B cell (primary cell): ENCODE data around the gene NMUR1. TPM values are rescaled to one million over a fixed set of nuclear protein-coding genes. Genes with fewer than 3 reads are reported as not detected.

Experiments used
- ATAC-seq: fragments of 200-7000 bp; cut with Tn5 transposase; one replicate; pipeline ENCODE4 v1.10.0; 2021; ENCODE audit warnings: low read depth, mild to moderate bottlenecking, moderate number of reproducible peaks, moderate library complexity
- CTCF ChIA-PET: fragments of 350-600 bp; sonication (Branson Sonifier 250); formaldehyde crosslinking; loops from one replicate; lab custom pipeline; 2021; ENCODE audit warnings: antibody characterized with exemption, inconsistent platforms; lab: Charles Lee
- POLR2A ChIA-PET: fragments of 350-600 bp; sonication (Branson Sonifier 250); formaldehyde crosslinking; loops from one replicate; lab custom pipeline; 2021; ENCODE audit warnings: antibody characterized with exemption; lab: Charles Lee
- DNase-seq: peaks from one replicate; pipeline ENCODE4 v3.0.0; 2013
- H2AFZ ChIP-seq: 2 replicates; pipeline ENCODE4 v1.6.1; 2012; ENCODE audit warnings: mild to moderate bottlenecking, low read depth, low read length; ENCODE audit not compliant: insufficient read depth, poor library complexity, severe bottlenecking
- H3K27ac ChIP-seq, 2 donors: 1 replicate in 1 of 2; 2 replicates in 1 of 2; pipeline ENCODE4 v1.5.1; 2012 to 2013; ENCODE audit warnings: low read length in 2 of 2, mild to moderate bottlenecking in 2 of 2, moderate library complexity in 1 of 2
- H3K27me3 ChIP-seq, 4 experiments: fragments of 200-600 bp in 1 of 4; sonication (generic) in 1 of 4; replicated peaks in 1 of 4; 1 replicate in 2 of 4; 2 replicates in 2 of 4; pipeline versions ENCODE4 v1.6.1 to v1.7.0; 2013 to 2016; ENCODE audit warnings: low read length in 3 of 4, mild to moderate bottlenecking in 2 of 4, mixed read lengths in 1 of 4, moderate library complexity in 1 of 4; ENCODE audit not compliant: insufficient read depth in 4 of 4, control insufficient read depth in 3 of 4; ENCODE audit errors: control extremely low read depth in 1 of 4
- H3K36me3 ChIP-seq, 2 experiments: replicated peaks in 1 of 2; 1 replicate in 1 of 2; 2 replicates in 1 of 2; pipeline versions ENCODE4 v1.6.1 to v1.7.1; 2013; ENCODE audit warnings: low read length in 1 of 2; ENCODE audit not compliant: insufficient read depth in 2 of 2, control insufficient read depth in 1 of 2; ENCODE audit errors: control extremely low read depth in 1 of 2, extremely low read depth in 1 of 2
- H3K4me1 ChIP-seq, 2 donors: fragments of 200-600 bp in 1 of 2; sonication (generic) in 1 of 2; 1 replicate in 1 of 2; 2 replicates in 1 of 2; pipeline versions ENCODE4 v1.5.1 to v1.6.1; 2013 to 2017; ENCODE audit warnings: low read length in 2 of 2; ENCODE audit not compliant: control insufficient read depth in 2 of 2, insufficient read depth in 2 of 2
- H3K4me2 ChIP-seq: replicated peaks from 2 replicates; pipeline ENCODE3; 2012; ENCODE audit warnings: mild to moderate bottlenecking, low read depth, low read length; ENCODE audit not compliant: poor library complexity, severe bottlenecking
- H3K4me3 ChIP-seq, 5 experiments: fragments of 200-600 bp in 1 of 5; sonication (generic) in 1 of 5; 1 replicate in 3 of 5; 2 replicates in 2 of 5; pipeline versions ENCODE4 v1.5.1 to v1.7.0; 2011 to 2016; ENCODE audit warnings: low read length in 4 of 5, mild to moderate bottlenecking in 4 of 5, low read depth in 2 of 5, control low read depth in 1 of 5, moderate library complexity in 1 of 5; ENCODE audit not compliant: insufficient read depth in 1 of 5; ENCODE audit errors: control extremely low read depth in 1 of 5, extremely low read depth in 1 of 5
- H3K79me2 ChIP-seq: fragments of 200-600 bp; sonication (generic); one replicate; pipeline ENCODE4 v1.6.0; 2016; ENCODE audit warnings: low read length; ENCODE audit not compliant: control insufficient read depth, insufficient read depth
- H3K9ac ChIP-seq: fragments of 200-600 bp; sonication (generic); 2 replicates; pipeline ENCODE4 v1.6.1; 2017; ENCODE audit warnings: mild to moderate bottlenecking, low read length, moderate library complexity
- H3K9me3 ChIP-seq, 3 donors: one replicate each; pipeline versions ENCODE4 v1.6.1 to v1.7.1; 2013; ENCODE audit warnings: low read length in 2 of 3; ENCODE audit not compliant: control insufficient read depth in 2 of 3, insufficient read depth in 1 of 3; ENCODE audit errors: control extremely low read depth in 1 of 3
- H4K20me1 ChIP-seq: 2 replicates; pipeline ENCODE4 v1.6.0; 2012; ENCODE audit warnings: mild to moderate bottlenecking, low read length; ENCODE audit not compliant: insufficient read depth, control insufficient read depth, poor library complexity, severe bottlenecking
- H3K27ac Mint-ChIP-seq: one replicate; pipeline ENCODE4 v1.8.0; 2021; ENCODE audit warnings: mixed read lengths
- H3K27me3 Mint-ChIP-seq: one replicate; pipeline ENCODE4 v1.8.0; 2021; ENCODE audit warnings: mixed read lengths
- H3K4me1 Mint-ChIP-seq: one replicate; pipeline ENCODE4 v1.8.0; 2021; ENCODE audit warnings: mixed read lengths
- H3K4me3 Mint-ChIP-seq: one replicate; pipeline ENCODE4 v1.8.0; 2021; ENCODE audit warnings: mixed read lengths
- H3K9me3 Mint-ChIP-seq: one replicate; pipeline ENCODE4 v1.8.0; 2022; ENCODE audit warnings: mixed read lengths; ENCODE audit not compliant: insufficient read depth
- EZH2 ChIP-seq: IDR thresholded peaks from 2 replicates; pipeline ENCODE4 v1.6.1; 2012; ENCODE audit warnings: borderline replicate concordance, low read depth, mild to moderate bottlenecking, moderate library complexity, low read length; ENCODE audit not compliant: insufficient read depth, poor library complexity, severe bottlenecking
- WGBS: methylation state at CpG from one replicate; pipeline ENCODE4 v1.1.5; 2013; ENCODE audit warnings: missing lambda C conversion rate; ENCODE audit not compliant: insufficient coverage; 5-methylcytosine and 5-hydroxymethylcytosine counted together
- intact Hi-C: fragments of 100-400 bp; cut with micrococcal nuclease; formaldehyde crosslinking; loops from one replicate; pipeline ENCODE4 v1.10.0; 2022
- polyA plus RNA-seq: library from polyadenylated mRNA; depleted of rRNA; stranded (reverse); fragments of >200 nt; gene quantifications from 2 replicates; pipeline ENCODE4 v1.2.3, GENCODE V29; 2012
- total RNA-seq, 2 donors: library from RNA; stranded (reverse); fragments of 120-200 nt in 1 of 2; gene quantifications; 1 replicate in 1 of 2; 2 replicates in 1 of 2; pipeline versions ENCODE4 v1.2.3 to v1.2.4, GENCODE V29; 2013 to 2022
- TF ChIP-seq, protein P1 (sequence below): fragments of 200-600 bp; IDR thresholded peaks from one replicate; pipeline ENCODE4 v1.8.0; 2022; ENCODE audit warnings: antibody characterized with exemption, mild to moderate bottlenecking

NMUR1 gene
- total and polyA plus RNA-seq, 2 donors (not counting 1 experiment from before 2014, with no cell fraction given): 0.09 to 0.10 TPM

DNA sequence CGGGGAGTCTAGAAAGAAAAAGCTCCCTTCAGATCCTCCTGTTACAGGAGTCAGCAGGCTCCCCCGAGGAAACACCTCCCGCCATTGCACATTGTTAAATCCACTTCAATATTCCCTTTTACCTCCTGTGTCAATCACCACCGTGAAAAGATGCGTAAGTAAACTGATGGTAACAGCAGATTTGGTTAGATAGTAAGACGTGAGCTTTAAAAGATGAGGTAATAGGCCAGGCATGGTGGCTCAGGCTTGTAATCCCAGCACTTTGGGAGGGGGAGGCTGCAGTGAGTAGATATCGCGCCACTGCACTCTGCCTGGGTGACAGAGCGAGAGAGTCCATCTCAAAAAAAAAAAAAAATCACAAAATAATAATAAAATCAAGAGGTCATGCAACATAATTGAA lies 50.8 kb downstream of the NMUR1 start:
- Histone ChIP-seq H3K79me2 (no peaks in the 10 kb centered on the region), H3K27me3 (no peaks in the 10 kb centered on the region), H3K4me3 (no peak overlapping the region), H3K4me2 (no peak overlapping the region), H3K36me3 (no peaks in the 10 kb centered on the region), H4K20me1 (no peaks in the 10 kb centered on the region), H3K27ac (no peak overlapping the region), H3K4me1 (peaks cover 0 to 19% of the 10 kb centered on the region in 2 donors), H2AFZ (no peak overlapping the region), H3K9ac (no peak overlapping the region), H3K9me3 (no peaks in the 10 kb centered on the region)
- TF ChIP-seq, protein P1, sequence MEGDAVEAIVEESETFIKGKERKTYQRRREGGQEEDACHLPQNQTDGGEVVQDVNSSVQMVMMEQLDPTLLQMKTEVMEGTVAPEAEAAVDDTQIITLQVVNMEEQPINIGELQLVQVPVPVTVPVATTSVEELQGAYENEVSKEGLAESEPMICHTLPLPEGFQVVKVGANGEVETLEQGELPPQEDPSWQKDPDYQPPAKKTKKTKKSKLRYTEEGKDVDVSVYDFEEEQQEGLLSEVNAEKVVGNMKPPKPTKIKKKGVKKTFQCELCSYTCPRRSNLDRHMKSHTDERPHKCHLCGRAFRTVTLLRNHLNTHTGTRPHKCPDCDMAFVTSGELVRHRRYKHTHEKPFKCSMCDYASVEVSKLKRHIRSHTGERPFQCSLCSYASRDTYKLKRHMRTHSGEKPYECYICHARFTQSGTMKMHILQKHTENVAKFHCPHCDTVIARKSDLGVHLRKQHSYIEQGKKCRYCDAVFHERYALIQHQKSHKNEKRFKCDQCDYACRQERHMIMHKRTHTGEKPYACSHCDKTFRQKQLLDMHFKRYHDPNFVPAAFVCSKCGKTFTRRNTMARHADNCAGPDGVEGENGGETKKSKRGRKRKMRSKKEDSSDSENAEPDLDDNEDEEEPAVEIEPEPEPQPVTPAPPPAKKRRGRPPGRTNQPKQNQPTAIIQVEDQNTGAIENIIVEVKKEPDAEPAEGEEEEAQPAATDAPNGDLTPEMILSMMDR: no peak
- no peak for TF ChIP-seq EZH2
- 95% methylated on average over 4 of the region's 9 CpGs for WGBS
- H3K4me3 Mint-ChIP-seq: no peak overlapping the region
- intact Hi-C loops: no loop called here
- peaks cover 7% of the 10 kb centered on the region for H3K4me1 Mint-ChIP-seq
- ChIA-PET CTCF (interaction anchor here (0.7 to 1.3 kb wide), 5 partner anchors 9 to 421 kb away, joined by 3 read pairs; partner anchors contain the start of gene NCL), POLR2A (no interaction called here)
- H3K27ac Mint-ChIP-seq: no peak overlapping the region
- H3K9me3 Mint-ChIP-seq: no peaks in the 10 kb centered on the region
- no peak for ATAC-seq
- H3K27me3 Mint-ChIP-seq: no peaks in the 10 kb centered on the region
- no peak for DNase-seq

DNA sequence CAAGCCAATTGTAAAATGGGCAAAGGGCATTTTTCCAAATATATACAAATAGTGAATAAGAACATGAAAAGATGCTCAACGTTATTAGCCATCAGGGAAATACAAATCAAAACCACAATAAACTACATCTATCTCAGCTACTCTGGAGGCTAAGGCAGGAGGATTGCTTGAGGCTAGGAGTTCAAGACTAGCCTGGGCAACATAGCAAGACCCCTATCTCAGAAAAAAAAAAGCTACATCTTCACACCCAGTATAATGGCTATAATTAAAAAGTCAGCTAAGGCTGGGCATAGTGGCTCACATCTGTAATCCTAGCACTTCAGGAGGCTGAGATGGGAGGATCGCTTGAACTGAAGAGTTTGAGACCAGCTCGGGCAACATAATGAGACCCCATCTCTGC lies 53.3 kb downstream of the NMUR1 start:
- Histone ChIP-seq H3K79me2 (no peaks in the 10 kb centered on the region), H3K27me3 (no peaks in the 10 kb centered on the region), H3K9me3 (no peaks in the 10 kb centered on the region), H3K4me2 (no peak overlapping the region), H3K4me1 (no peaks in the 10 kb centered on the region), H3K4me3 (no peak overlapping the region), H2AFZ (no peak overlapping the region), H3K9ac (no peak overlapping the region), H4K20me1 (no peaks in the 10 kb centered on the region), H3K36me3 (no peaks in the 10 kb centered on the region), H3K27ac (no peak overlapping the region)
- ATAC-seq (no peak), DNase-seq (no peak)
- TF ChIP-seq, protein P1: no peak
- TF ChIP-seq EZH2: no peak
- no peaks in the 10 kb centered on the region for H3K4me1 Mint-ChIP-seq
- H3K27me3 Mint-ChIP-seq: no peaks in the 10 kb centered on the region
- no peaks in the 10 kb centered on the region for H3K9me3 Mint-ChIP-seq
- 100% methylated on average over 1 of the region's 3 CpGs for WGBS
- CTCF ChIA-PET: interaction anchor here (1.1 to 1.4 kb wide), 5 partner anchors 11 to 89 kb away, joined by 3 to 7 read pairs (median 4); no protein-coding TSS in a partner anchor
- POLR2A ChIA-PET: no interaction called here
- intact Hi-C loops: no loop called here
- no peak overlapping the region for H3K27ac Mint-ChIP-seq
- H3K4me3 Mint-ChIP-seq: no peak overlapping the region
